Measurements from ENCODE around the gene EFNA5. TPM values are rescaled to one million over a fixed set of nuclear protein-coding genes. Genes with fewer than 3 reads are reported as not detected.

Gene EFNA5
- total and polyA plus RNA-seq, 2 experiments from 2014 or later = 7.5 to 10.1 TPM

DNA sequence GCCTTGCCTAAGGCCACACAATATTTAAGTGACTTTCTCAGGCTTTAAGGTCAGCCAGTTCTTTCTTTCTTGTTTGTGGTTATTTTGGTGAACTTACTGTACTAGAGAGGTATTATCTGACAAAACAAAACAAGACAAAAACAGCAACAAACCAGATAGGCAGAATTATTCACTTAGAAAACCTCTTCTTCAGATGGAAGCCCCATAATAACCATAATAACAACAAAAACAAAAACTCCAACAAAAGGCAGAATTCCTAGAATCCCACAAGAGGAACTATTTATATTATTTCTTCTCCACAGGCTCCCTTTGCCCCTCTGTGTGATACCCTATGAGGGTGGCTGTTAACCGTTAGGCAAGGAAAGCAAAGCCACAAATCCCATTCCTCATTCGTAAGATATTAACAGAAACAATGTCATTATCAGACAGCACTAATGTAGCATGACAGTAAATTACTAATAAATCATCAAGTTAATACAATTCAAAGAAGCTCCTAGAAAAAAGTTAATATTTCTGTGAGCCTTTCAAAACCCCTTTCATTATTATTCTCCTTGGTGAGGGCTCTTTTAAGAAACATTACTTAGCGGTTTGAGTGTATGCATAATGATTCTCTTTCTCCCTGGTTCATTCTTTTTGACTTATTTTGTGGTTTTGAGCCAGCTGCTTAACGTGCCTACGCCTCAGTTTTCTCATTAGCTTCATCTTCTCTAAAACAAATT is 274.9 kb downstream of the EFNA5 start:
- peaks cover 10% of the 10 kb centered on the region; the same call in 1 of the 2 replicates for H3K9me2 ChIP-seq (ENCODE audit: insufficient read depth)
- ATAC-seq (no peak), DNase-seq (ENCODE audit: low spot score) (no peak)
- H3K4me1 ChIP-seq (ENCODE audit: insufficient read depth) = peaks cover 39% of the 10 kb centered on the region
- Mint-ChIP-seq H3K4me1 (peaks cover 63% of the 10 kb centered on the region), H3K4me3 (no peak overlapping the region), H3K27me3 (ENCODE audit: insufficient read depth, low read depth, poor library complexity) (peaks cover 6% of the 10 kb centered on the region), H3K9me3 (no peaks in the 10 kb centered on the region), H3K36me3 (ENCODE audit: low read depth) (no peaks in the 10 kb centered on the region), H3K27ac (no peak overlapping the region; the same call in 1 of the 2 replicates)
- no peaks in the 10 kb centered on the region for H3F3A ChIP-seq (replicated peaks; ENCODE audit: low read depth)
- no peak overlapping the region for H3K4me3 ChIP-seq
- no peaks in the 10 kb centered on the region for H3K79me2 ChIP-seq (replicated peaks; ENCODE audit: insufficient read depth)
- H3K4me2 ChIP-seq = peak overlapping the region; percentile 51; the same call in 1 of the 2 replicates
- no peak for TF ChIP-seq ZNF114 (CRISPR knock-in tag; IDR thresholded peaks at IDR 0.05)
- no peak for TF ChIP-seq EZH2phosphoT487 (IDR thresholded peaks at IDR 0.05; ENCODE audit: unreplicated experiment)
- TF ChIP-seq EZH2 (IDR thresholded peaks at IDR 0.05; ENCODE audit: low read depth, unreplicated experiment) = no peak
- TF ChIP-seq ZNF331 (CRISPR knock-in tag; IDR thresholded peaks at IDR 0.05; ENCODE audit: low read depth) = no peak
- TF ChIP-seq, protein P1, sequence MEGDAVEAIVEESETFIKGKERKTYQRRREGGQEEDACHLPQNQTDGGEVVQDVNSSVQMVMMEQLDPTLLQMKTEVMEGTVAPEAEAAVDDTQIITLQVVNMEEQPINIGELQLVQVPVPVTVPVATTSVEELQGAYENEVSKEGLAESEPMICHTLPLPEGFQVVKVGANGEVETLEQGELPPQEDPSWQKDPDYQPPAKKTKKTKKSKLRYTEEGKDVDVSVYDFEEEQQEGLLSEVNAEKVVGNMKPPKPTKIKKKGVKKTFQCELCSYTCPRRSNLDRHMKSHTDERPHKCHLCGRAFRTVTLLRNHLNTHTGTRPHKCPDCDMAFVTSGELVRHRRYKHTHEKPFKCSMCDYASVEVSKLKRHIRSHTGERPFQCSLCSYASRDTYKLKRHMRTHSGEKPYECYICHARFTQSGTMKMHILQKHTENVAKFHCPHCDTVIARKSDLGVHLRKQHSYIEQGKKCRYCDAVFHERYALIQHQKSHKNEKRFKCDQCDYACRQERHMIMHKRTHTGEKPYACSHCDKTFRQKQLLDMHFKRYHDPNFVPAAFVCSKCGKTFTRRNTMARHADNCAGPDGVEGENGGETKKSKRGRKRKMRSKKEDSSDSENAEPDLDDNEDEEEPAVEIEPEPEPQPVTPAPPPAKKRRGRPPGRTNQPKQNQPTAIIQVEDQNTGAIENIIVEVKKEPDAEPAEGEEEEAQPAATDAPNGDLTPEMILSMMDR (conservative IDR thresholded peaks at IDR 0.05; ENCODE audit: low read depth in 2 of 2) = no peak
- TF ChIP-seq STAT1 (IDR thresholded peaks at IDR 0.05; ENCODE audit: unreplicated experiment) = no peak
- TF ChIP-seq JUNB (IDR thresholded peaks at IDR 0.05; ENCODE audit: unreplicated experiment) = no peak
- TF ChIP-seq CREB1 (CRISPR knock-in tag; IDR thresholded peaks at IDR 0.05; ENCODE audit: low read depth) = no peak
- TF ChIP-seq REST (IDR thresholded peaks at IDR 0.05; ENCODE audit: unreplicated experiment) = no peak
- TF ChIP-seq, protein P2, sequence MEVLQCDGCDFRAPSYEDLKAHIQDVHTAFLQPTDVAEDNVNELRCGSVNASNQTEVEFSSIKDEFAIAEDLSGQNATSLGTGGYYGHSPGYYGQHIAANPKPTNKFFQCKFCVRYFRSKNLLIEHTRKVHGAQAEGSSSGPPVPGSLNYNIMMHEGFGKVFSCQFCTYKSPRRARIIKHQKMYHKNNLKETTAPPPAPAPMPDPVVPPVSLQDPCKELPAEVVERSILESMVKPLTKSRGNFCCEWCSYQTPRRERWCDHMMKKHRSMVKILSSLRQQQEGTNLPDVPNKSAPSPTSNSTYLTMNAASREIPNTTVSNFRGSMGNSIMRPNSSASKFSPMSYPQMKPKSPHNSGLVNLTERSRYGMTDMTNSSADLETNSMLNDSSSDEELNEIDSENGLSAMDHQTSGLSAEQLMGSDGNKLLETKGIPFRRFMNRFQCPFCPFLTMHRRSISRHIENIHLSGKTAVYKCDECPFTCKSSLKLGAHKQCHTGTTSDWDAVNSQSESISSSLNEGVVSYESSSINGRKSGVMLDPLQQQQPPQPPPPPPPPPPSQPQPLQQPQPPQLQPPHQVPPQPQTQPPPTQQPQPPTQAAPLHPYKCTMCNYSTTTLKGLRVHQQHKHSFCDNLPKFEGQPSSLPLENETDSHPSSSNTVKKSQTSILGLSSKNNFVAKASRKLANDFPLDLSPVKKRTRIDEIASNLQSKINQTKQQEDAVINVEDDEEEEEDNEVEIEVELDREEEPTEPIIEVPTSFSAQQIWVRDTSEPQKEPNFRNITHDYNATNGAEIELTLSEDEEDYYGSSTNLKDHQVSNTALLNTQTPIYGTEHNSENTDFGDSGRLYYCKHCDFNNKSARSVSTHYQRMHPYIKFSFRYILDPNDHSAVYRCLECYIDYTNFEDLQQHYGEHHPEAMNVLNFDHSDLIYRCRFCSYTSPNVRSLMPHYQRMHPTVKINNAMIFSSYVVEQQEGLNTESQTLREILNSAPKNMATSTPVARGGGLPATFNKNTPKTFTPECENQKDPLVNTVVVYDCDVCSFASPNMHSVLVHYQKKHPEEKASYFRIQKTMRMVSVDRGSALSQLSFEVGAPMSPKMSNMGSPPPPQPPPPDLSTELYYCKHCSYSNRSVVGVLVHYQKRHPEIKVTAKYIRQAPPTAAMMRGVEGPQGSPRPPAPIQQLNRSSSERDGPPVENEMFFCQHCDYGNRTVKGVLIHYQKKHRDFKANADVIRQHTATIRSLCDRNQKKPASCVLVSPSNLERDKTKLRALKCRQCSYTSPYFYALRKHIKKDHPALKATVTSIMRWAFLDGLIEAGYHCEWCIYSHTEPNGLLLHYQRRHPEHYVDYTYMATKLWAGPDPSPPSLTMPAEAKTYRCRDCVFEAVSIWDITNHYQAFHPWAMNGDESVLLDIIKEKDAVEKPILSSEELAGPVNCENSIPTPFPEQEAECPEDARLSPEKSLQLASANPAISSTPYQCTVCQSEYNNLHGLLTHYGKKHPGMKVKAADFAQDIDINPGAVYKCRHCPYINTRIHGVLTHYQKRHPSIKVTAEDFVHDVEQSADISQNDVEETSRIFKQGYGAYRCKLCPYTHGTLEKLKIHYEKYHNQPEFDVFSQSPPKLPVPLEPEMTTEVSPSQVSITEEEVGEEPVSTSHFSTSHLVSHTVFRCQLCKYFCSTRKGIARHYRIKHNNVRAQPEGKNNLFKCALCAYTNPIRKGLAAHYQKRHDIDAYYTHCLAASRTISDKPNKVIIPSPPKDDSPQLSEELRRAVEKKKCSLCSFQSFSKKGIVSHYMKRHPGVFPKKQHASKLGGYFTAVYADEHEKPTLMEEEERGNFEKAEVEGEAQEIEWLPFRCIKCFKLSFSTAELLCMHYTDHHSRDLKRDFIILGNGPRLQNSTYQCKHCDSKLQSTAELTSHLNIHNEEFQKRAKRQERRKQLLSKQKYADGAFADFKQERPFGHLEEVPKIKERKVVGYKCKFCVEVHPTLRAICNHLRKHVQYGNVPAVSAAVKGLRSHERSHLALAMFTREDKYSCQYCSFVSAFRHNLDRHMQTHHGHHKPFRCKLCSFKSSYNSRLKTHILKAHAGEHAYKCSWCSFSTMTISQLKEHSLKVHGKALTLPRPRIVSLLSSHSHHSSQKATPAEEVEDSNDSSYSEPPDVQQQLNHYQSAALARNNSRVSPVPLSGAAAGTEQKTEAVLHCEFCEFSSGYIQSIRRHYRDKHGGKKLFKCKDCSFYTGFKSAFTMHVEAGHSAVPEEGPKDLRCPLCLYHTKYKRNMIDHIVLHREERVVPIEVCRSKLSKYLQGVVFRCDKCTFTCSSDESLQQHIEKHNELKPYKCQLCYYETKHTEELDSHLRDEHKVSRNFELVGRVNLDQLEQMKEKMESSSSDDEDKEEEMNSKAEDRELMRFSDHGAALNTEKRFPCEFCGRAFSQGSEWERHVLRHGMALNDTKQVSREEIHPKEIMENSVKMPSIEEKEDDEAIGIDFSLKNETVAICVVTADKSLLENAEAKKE (CRISPR knock-in tag; IDR thresholded peaks at IDR 0.05) = no peak
- no peak for TF ChIP-seq NANOG (IDR thresholded peaks at IDR 0.05; ENCODE audit: borderline replicate concordance)
- TF ChIP-seq, protein P3, sequence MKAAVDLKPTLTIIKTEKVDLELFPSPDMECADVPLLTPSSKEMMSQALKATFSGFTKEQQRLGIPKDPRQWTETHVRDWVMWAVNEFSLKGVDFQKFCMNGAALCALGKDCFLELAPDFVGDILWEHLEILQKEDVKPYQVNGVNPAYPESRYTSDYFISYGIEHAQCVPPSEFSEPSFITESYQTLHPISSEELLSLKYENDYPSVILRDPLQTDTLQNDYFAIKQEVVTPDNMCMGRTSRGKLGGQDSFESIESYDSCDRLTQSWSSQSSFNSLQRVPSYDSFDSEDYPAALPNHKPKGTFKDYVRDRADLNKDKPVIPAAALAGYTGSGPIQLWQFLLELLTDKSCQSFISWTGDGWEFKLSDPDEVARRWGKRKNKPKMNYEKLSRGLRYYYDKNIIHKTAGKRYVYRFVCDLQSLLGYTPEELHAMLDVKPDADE (IDR thresholded peaks at IDR 0.05) = no peak
- TF ChIP-seq POLR2AphosphoS5 (IDR thresholded peaks at IDR 0.05; ENCODE audit: low read depth) = no peak
- H2AFZ ChIP-seq = no peak overlapping the region
- H4K20me1 ChIP-seq (replicated peaks; ENCODE audit: insufficient read depth) = no peaks in the 10 kb centered on the region
- peak overlapping the region; percentile 52 for H3K27ac ChIP-seq (ENCODE audit: low read depth)
- H3K36me3 ChIP-seq (ENCODE audit: insufficient read depth) = no peaks in the 10 kb centered on the region
- H3K27me3 ChIP-seq (ENCODE audit: insufficient read depth) = no peaks in the 10 kb centered on the region
